A549 (cell line): ENCODE measurements around the gene TRPM6. TPM values are rescaled to one million over a fixed set of nuclear protein-coding genes. Genes with fewer than 3 reads are reported as not detected.

Experiments
- ATAC-seq, 2 experiments: fragments of 200-7000 bp in 1 of 2; fragments of >200 bp in 1 of 2; cut with Nextera tagmentation in 1 of 2; cut with Tn5 transposase in 1 of 2; 3 replicates each; pipeline versions ENCODE4 v1.8.0 to v1.9.1; 2018 to 2020; ENCODE audit warnings: mild to moderate bottlenecking in 1 of 2, moderate library complexity in 1 of 2
- CTCF ChIA-PET: fragments of 300-600 bp; sonication (Branson Sonifier 250); formaldehyde crosslinking; extraction: SDS; loops from one replicate; lab custom pipeline; 2021; ENCODE audit warnings: antibody characterized with exemption, inconsistent platforms; lab: Yijun Ruan, JAX
- POLR2A ChIA-PET: fragments of 350-600 bp; formaldehyde crosslinking; extraction: SDS; loops from one replicate; lab custom pipeline; 2021; ENCODE audit warnings: antibody characterized with exemption, inconsistent platforms; lab: Yijun Ruan, JAX
- DNase-seq, 2 experiments: peaks; one replicate each; pipeline versions ENCODE4 v3.0.0 to v3.0.0-alpha.2; 2011 to 2016; ENCODE audit warnings: low read depth in 1 of 2, low spot score in 1 of 2
- FAIRE-seq: peaks from 2 replicates; lab custom pipeline; 2011; peaks lifted over from hg19 to GRCh38; lab: Jason Lieb, UNC
- H3K27ac ChIP-seq, 2 experiments: fragments of >200 bp; sonication (Bioruptor Twin); formaldehyde crosslinking; 3 replicates each; pipeline ENCODE4 v1.5.1; 2016 to 2017
- H3K4me1 ChIP-seq: fragments of >200 bp; sonication (Bioruptor Twin); formaldehyde crosslinking; 3 replicates; pipeline ENCODE4 v1.6.1; 2016
- H3K4me2 ChIP-seq: fragments of >200 bp; sonication (Bioruptor Twin); formaldehyde crosslinking; 3 replicates; pipeline ENCODE4 v1.6.1; 2016
- H3K4me3 ChIP-seq: fragments of >200 bp; sonication (Bioruptor Twin); formaldehyde crosslinking; 3 replicates; pipeline ENCODE4 v1.5.1; 2016
- H3K9me3 ChIP-seq: fragments of >200 bp; sonication (Bioruptor Twin); formaldehyde crosslinking; 3 replicates; pipeline ENCODE4 v1.6.1; 2016
- BCL3 ChIP-seq: fragments of >200 bp; sonication (Bioruptor Twin); formaldehyde crosslinking; IDR thresholded peaks from 3 replicates; pipeline ENCODE4 v1.6.1; 2016
- BHLHE40 ChIP-seq: IDR thresholded peaks from 2 replicates; pipeline ENCODE4 v1.6.1; 2012; ENCODE audit warnings: low read depth, low read length, inconsistent platforms
- CBX2 ChIP-seq: fragments of 200-600 bp; sonication (generic); IDR thresholded peaks from 2 replicates; pipeline ENCODE4 v1.6.1; 2016; ENCODE audit warnings: low read depth, mild to moderate bottlenecking, borderline replicate concordance
- CEBPB ChIP-seq, 2 experiments: fragments of >200 bp in 1 of 2; sonication (Bioruptor Twin) in 1 of 2; formaldehyde crosslinking in 1 of 2; IDR thresholded peaks; 2 replicates each; pipeline ENCODE4 v1.6.1; 2012 to 2016
- CTCF ChIP-seq: fragments of >200 bp; sonication (Bioruptor Twin); formaldehyde crosslinking; IDR thresholded peaks from 3 replicates; pipeline ENCODE4 v1.5.1; 2016
- E2F6 ChIP-seq: IDR thresholded peaks from 2 replicates; pipeline ENCODE4 v1.6.1; 2012; ENCODE audit warnings: low read depth, borderline replicate concordance
- ELK1 ChIP-seq: fragments of 150-350 bp; IDR thresholded peaks from 2 replicates; pipeline ENCODE4 v1.6.1; 2014; ENCODE audit warnings: low read depth, mild to moderate bottlenecking, low read length
- EP300 ChIP-seq, 2 experiments: fragments of >200 bp; sonication (Bioruptor Twin); formaldehyde crosslinking; IDR thresholded peaks; 2 replicates in 1 of 2; 3 replicates in 1 of 2; pipeline ENCODE4 v1.6.1; 2016 to 2017
- ESRRA ChIP-seq: fragments of 150-350 bp; IDR thresholded peaks from 2 replicates; pipeline ENCODE4 v1.6.1; 2014; ENCODE audit warnings: mild to moderate bottlenecking, low read length, borderline replicate concordance
- FOSB ChIP-seq: fragments of 250-450 bp; sonication (Bioruptor Pico); IDR thresholded peaks from 2 replicates; pipeline ENCODE4 v1.5.0; 2020; ENCODE audit warnings: mild to moderate bottlenecking, moderate library complexity
- FOSL2 ChIP-seq, 2 experiments: fragments of 450-650 bp in 1 of 2; fragments of >200 bp in 1 of 2; sonication (Bioruptor Twin) in 1 of 2; formaldehyde crosslinking; IDR thresholded peaks; 2 replicates each; pipeline versions ENCODE4 v1.5.0 to v1.6.1; 2016 to 2020; ENCODE audit warnings: mild to moderate bottlenecking in 1 of 2, moderate library complexity in 1 of 2
- FOXS1 ChIP-seq: fragments of 250-450 bp; sonication (Bioruptor Pico); IDR thresholded peaks from 2 replicates; pipeline ENCODE4 v1.5.0; 2020; ENCODE audit warnings: mild to moderate bottlenecking, moderate library complexity
- HES2 ChIP-seq: fragments of >200 bp; sonication (Bioruptor Twin); formaldehyde crosslinking; IDR thresholded peaks from 2 replicates; pipeline ENCODE4 v1.6.1; 2016
- HMGXB4 ChIP-seq: fragments of 250-450 bp; sonication (Bioruptor Pico); IDR thresholded peaks from 2 replicates; pipeline ENCODE4 v1.5.0; 2021; ENCODE audit warnings: mild to moderate bottlenecking, moderate library complexity, borderline replicate concordance
- HOXA7 ChIP-seq: fragments of 250-450 bp; sonication (Bioruptor Pico); IDR thresholded peaks from 2 replicates; pipeline ENCODE4 v1.5.0; 2020; ENCODE audit warnings: mild to moderate bottlenecking, moderate library complexity
- HOXB13 ChIP-seq: fragments of 250-450 bp; sonication (Bioruptor Pico); IDR thresholded peaks from 2 replicates; pipeline ENCODE4 v1.5.0; 2020; ENCODE audit warnings: low read depth, mild to moderate bottlenecking, moderate library complexity
- JUN ChIP-seq, 2 experiments: fragments of >200 bp; sonication (Bioruptor Twin); formaldehyde crosslinking; IDR thresholded peaks; 2 replicates in 1 of 2; 3 replicates in 1 of 2; pipeline ENCODE4 v1.6.1; 2016 to 2017
- JUNB ChIP-seq: fragments of >200 bp; sonication (Bioruptor Twin); formaldehyde crosslinking; IDR thresholded peaks from 2 replicates; pipeline ENCODE4 v1.6.1; 2016
- KDM1A ChIP-seq: fragments of 200-600 bp; sonication (generic); IDR thresholded peaks from 2 replicates; pipeline ENCODE4 v1.6.1; 2016; ENCODE audit warnings: low read depth, mild to moderate bottlenecking
- KDM5A ChIP-seq: fragments of 200-600 bp; sonication (generic); IDR thresholded peaks from 2 replicates; pipeline ENCODE4 v1.6.1; 2016; ENCODE audit warnings: antibody characterized with exemption, mild to moderate bottlenecking
- MAX ChIP-seq: IDR thresholded peaks from 2 replicates; pipeline ENCODE4 v1.6.1; 2012
- MYC ChIP-seq: IDR thresholded peaks from 2 replicates; pipeline ENCODE4 v1.6.1; 2012; ENCODE audit warnings: mild to moderate bottlenecking, inconsistent platforms, low read length, improper control_type of control experiment, borderline replicate concordance
- NFE2L2 ChIP-seq: fragments of 150-350 bp; conservative IDR thresholded peaks from 2 replicates; pipeline ENCODE4 v1.6.1; 2014; ENCODE audit warnings: low read length
- NPAS2 ChIP-seq: fragments of 250-450 bp; sonication (Bioruptor Pico); IDR thresholded peaks from 2 replicates; pipeline ENCODE4 v1.8.0; 2022; ENCODE audit warnings: mild to moderate bottlenecking, moderate library complexity, borderline replicate concordance
- PHF8 ChIP-seq: fragments of 200-600 bp; sonication (generic); IDR thresholded peaks from 2 replicates; pipeline ENCODE4 v1.6.1; 2016; ENCODE audit warnings: low read depth, mild to moderate bottlenecking, antibody characterized with exemption, moderate library complexity, borderline replicate concordance
- POLR2A ChIP-seq: IDR thresholded peaks from 2 replicates; pipeline ENCODE4 v1.6.1; 2012; ENCODE audit warnings: mild to moderate bottlenecking, low read length
- RAD21 ChIP-seq, 2 experiments: fragments of >200 bp in 1 of 2; sonication (Bioruptor Twin) in 1 of 2; formaldehyde crosslinking in 1 of 2; IDR thresholded peaks in 1 of 2; conservative IDR thresholded peaks in 1 of 2; 2 replicates in 1 of 2; 3 replicates in 1 of 2; pipeline ENCODE4 v1.6.1; 2012 to 2018; ENCODE audit warnings: inconsistent platforms in 1 of 2
- RARB ChIP-seq: fragments of 250-450 bp; sonication (Bioruptor Pico); IDR thresholded peaks from 2 replicates; pipeline ENCODE4 v1.8.0; 2021; ENCODE audit warnings: mild to moderate bottlenecking, moderate library complexity
- RCOR1 ChIP-seq: fragments of 150-350 bp; IDR thresholded peaks from 2 replicates; pipeline ENCODE4 v1.6.1; 2014; ENCODE audit warnings: antibody characterized with exemption, low read length, low read depth
- SMC3 ChIP-seq: fragments of >200 bp; sonication (Bioruptor Twin); formaldehyde crosslinking; IDR thresholded peaks from 3 replicates; pipeline ENCODE4 v1.6.1; 2018; ENCODE audit warnings: inconsistent platforms
- TP53 ChIP-seq: fragments of 250-450 bp; sonication (Bioruptor Pico); IDR thresholded peaks from 2 replicates; pipeline ENCODE4 v1.5.0; 2021; ENCODE audit warnings: mild to moderate bottlenecking, moderate library complexity
- ZFP36 ChIP-seq: fragments of 450-650 bp; IDR thresholded peaks from 2 replicates; pipeline ENCODE4 v1.6.1; 2014; ENCODE audit warnings: borderline replicate concordance; ENCODE audit not compliant: partially characterized antibody
- ZSCAN20 ChIP-seq: fragments of 250-450 bp; sonication (Bioruptor Pico); IDR thresholded peaks from 2 replicates; pipeline ENCODE4 v1.8.0; 2022; ENCODE audit warnings: mild to moderate bottlenecking, moderate library complexity
- WGBS: methylation state at CpG from one replicate; pipeline ENCODE4 v1.1.6; 2017; ENCODE audit errors: missing lambda C conversion rate; 5-methylcytosine and 5-hydroxymethylcytosine counted together
- polyA plus RNA-seq, 4 experiments: library from polyadenylated mRNA; depleted of rRNA in 3 of 4; stranded (reverse); fragments of >200 nt; fragmentation: RNase III in 1 of 4; extraction: RNeasy Plus Mini Kit Qiagen cat#74134 plus additional on column Dnase treatment in 1 of 4; gene quantifications; 2 replicates in 3 of 4; 3 replicates in 1 of 4; pipeline ENCODE4 v1.2.3, GENCODE V29; 2011 to 2017

The TRPM6 gene
- polyA plus RNA-seq, 2 of the 4 experiments (the other 2 are of a cell fraction) = 1.5 to 2.1 TPM

- ATAC-seq (peak; percentile 96 to 98), DNase-seq (peak; percentile 81 to 82), FAIRE-seq (no peak)
- peak overlapping the region; percentile 79 to 86 for H3K27ac ChIP-seq
- H3K4me3 ChIP-seq = peak overlapping the region; percentile 54
- 6% methylated on average over 22 of the region's 22 CpGs for WGBS
- peak overlapping the region; percentile 66 for H3K4me2 ChIP-seq
- no peaks in the 10 kb centered on the region for H3K9me3 ChIP-seq
- CTCF ChIA-PET = interaction anchor here (0.5 to 12.9 kb wide), 39 partner anchors 8 to 1550 kb away, joined by 3 to 304 read pairs (median 4); partner anchors contain the start of genes C9orf40, CARNMT1, NMRK1 and OSTF1
- POLR2A ChIA-PET = interaction anchor here (0.7 to 2.7 kb wide), 4 partner anchors 182 to 317 kb away, joined by 3 to 20 read pairs (median 7); partner anchors contain the start of genes C9orf40, CARNMT1, NMRK1 and OSTF1
- no peaks in the 10 kb centered on the region for H3K4me1 ChIP-seq
- TF ChIP-seq E2F6 (peak; percentile 45; the same call in 1 of the 2 replicates), HOXA7 (CRISPR knock-in tag) (no peak), FOSB (CRISPR knock-in tag) (no peak), RARB (CRISPR knock-in tag) (no peak), JUNB (no peak), POLR2A (peak; percentile 36), TP53 (CRISPR knock-in tag) (no peak), RAD21 (conservative IDR thresholded peaks at IDR 0.05 in 1 of 2, IDR thresholded peaks at IDR 0.05 in 1 of 2) (peak; percentile 31 to 32; a peak in 3 of 5 replicates), CTCF (peak; percentile 90), FOXS1 (no peak), ESRRA (0 out of 2 replicates have a peak, but pooled peaks have one; percentile 28), NFE2L2 (no peak), BCL3 (0 out of 3 replicates have a peak, but pooled peaks have one; percentile 32), ELK1 (no peak), SMC3 (no peak), PHF8 (peak; percentile 54; the same call in 1 of the 2 replicates), ZSCAN20 (CRISPR knock-in tag) (no peak), FOSL2 (IDR thresholded peaks at IDR 0.05) (no peak), FOSL2 (CRISPR knock-in tag; IDR thresholded peaks at IDR 0.05) (no peak), MAX (peak; percentile 93), ZFP36 (no peak), JUN (IDR thresholded peaks at IDR 0.05) (peak in 1 of 2 experiments; percentile 53; a peak in 1 of 5 replicates), MYC (peak; percentile 94; the same call in 1 of the 2 replicates), NPAS2 (CRISPR knock-in tag) (no peak), EP300 (IDR thresholded peaks at IDR 0.05) (no peak), BHLHE40 (no peak), HOXB13 (CRISPR knock-in tag) (no peak), HMGXB4 (no peak), CEBPB (IDR thresholded peaks at IDR 0.05) (no peak), CBX2 (no peak), RCOR1 (no peak), KDM5A (no peak), HES2 (no peak), KDM1A (no peak)
Measured at GRCh38 chr9:74770508-74771261, 117.0 kb downstream of the TRPM6 start.
